Breast epithelium (tissue), 3 donors: ENCODE measurements around the gene RFX3.

Experiments used
- CTCF ChIP-seq, 3 donors: fragments of 450-650 bp; IDR thresholded peaks; one replicate each; pipeline ENCODE4 v1.5.1; 2016 to 2017; ENCODE audit warnings: antibody characterized with exemption in 3 of 3, mild to moderate bottlenecking in 3 of 3, moderate library complexity in 3 of 3
- POLR2A ChIP-seq: fragments of 450-650 bp; IDR thresholded peaks from one replicate; pipeline ENCODE4 v1.6.1; 2016; ENCODE audit warnings: antibody characterized with exemption, mild to moderate bottlenecking, moderate library complexity

GRCh38 chr9:3299872-3300271 lies 225.9 kb downstream of the RFX3 start:
- no peak for TF ChIP-seq CTCF (IDR thresholded peaks at IDR 0.05)
- no peak for TF ChIP-seq POLR2A
